HFFc6 (cell line): Measurements from ENCODE around the gene DDX1. TPM values are rescaled to one million over a fixed set of nuclear protein-coding genes. Genes with fewer than 3 reads are reported as not detected.

ENCODE experiments used
- DNase-seq: peaks from one replicate; pipeline ENCODE4 v3.0.0-alpha.2; 2018
- H3K27ac Mint-ChIP-seq: 2 replicates; pipeline ENCODE4 v1.8.0; 2020; ENCODE audit warnings: mild to moderate bottlenecking, mixed read lengths
- H3K27me3 Mint-ChIP-seq: 2 replicates; pipeline ENCODE4 v1.8.0; 2021; ENCODE audit warnings: mild to moderate bottlenecking, moderate library complexity, mixed read lengths; ENCODE audit not compliant: insufficient read depth
- H3K36me3 Mint-ChIP-seq: 2 replicates; pipeline ENCODE4 v1.8.0; 2021; ENCODE audit warnings: low read depth, mixed read lengths
- H3K4me1 Mint-ChIP-seq: 2 replicates; pipeline ENCODE4 v1.8.0; 2020; ENCODE audit warnings: low read depth, mixed read lengths
- H3K4me3 Mint-ChIP-seq: 2 replicates; pipeline ENCODE4 v1.8.0; 2020; ENCODE audit warnings: mild to moderate bottlenecking, moderate library complexity, mixed read lengths
- H3K9me3 Mint-ChIP-seq: 2 replicates; pipeline ENCODE4 v1.8.0; 2020; ENCODE audit warnings: mild to moderate bottlenecking, mixed read lengths
- CTCF ChIP-seq: fragments of 200-600 bp; sonication (generic); IDR thresholded peaks from 2 replicates; pipeline ENCODE4 v1.5.0; 2021; ENCODE audit warnings: antibody characterized with exemption, mild to moderate bottlenecking
- total RNA-seq, 6 experiments: library from RNA; stranded (reverse); fragmentation: NEBNext Ultra II Directional; extraction: Animal tissue kit (Norgen Biotek cat#: 25700); gene quantifications; 2 replicates in 1 of 6; 3 replicates in 5 of 6; pipeline ENCODE4 v1.2.3, GENCODE V29; 2021

DDX1 gene
- total RNA-seq, 6 experiments from 2014 or later = 111 to 123 (median 113) TPM

- Mint-ChIP-seq H3K9me3 (no peaks in the 10 kb centered on the region), H3K4me3 (no peak overlapping the region), H3K36me3 (no peaks in the 10 kb centered on the region), H3K27me3 (peaks cover 21% of the 10 kb centered on the region), H3K4me1 (no peaks in the 10 kb centered on the region), H3K27ac (no peak overlapping the region)
- no peak for TF ChIP-seq CTCF
- no peak for DNase-seq
These were observed 69.0 kb downstream of the DDX1 start for GRCh38 chr2:15660491-15661294.

GRCh38 chr2:15661295-15661569 is 69.6 kb downstream of the DDX1 start:
- H3K27me3 Mint-ChIP-seq = peaks cover 21% of the 10 kb centered on the region
- H3K36me3 Mint-ChIP-seq = no peaks in the 10 kb centered on the region
- no peak for DNase-seq
- no peak for TF ChIP-seq CTCF
- no peaks in the 10 kb centered on the region for H3K4me1 Mint-ChIP-seq
- H3K4me3 Mint-ChIP-seq = no peak overlapping the region
- no peak overlapping the region for H3K27ac Mint-ChIP-seq
- no peaks in the 10 kb centered on the region for H3K9me3 Mint-ChIP-seq

- no peaks in the 10 kb centered on the region for H3K36me3 Mint-ChIP-seq
- no peak for DNase-seq
- no peak overlapping the region for H3K4me3 Mint-ChIP-seq
- peaks cover 4% of the 10 kb centered on the region for H3K4me1 Mint-ChIP-seq
- peaks cover 21% of the 10 kb centered on the region for H3K27me3 Mint-ChIP-seq
- no peaks in the 10 kb centered on the region for H3K9me3 Mint-ChIP-seq
- TF ChIP-seq CTCF = no peak
- H3K27ac Mint-ChIP-seq = no peak overlapping the region
These were observed 70.4 kb downstream of the DDX1 start for GRCh38 chr2:15662026-15662425.

GRCh38 chr2:15662579-15662978 is 70.9 kb downstream of the DDX1 start:
- no peak for TF ChIP-seq CTCF
- Mint-ChIP-seq H3K9me3 (no peaks in the 10 kb centered on the region), H3K27me3 (peaks cover 21% of the 10 kb centered on the region), H3K27ac (no peak overlapping the region), H3K4me1 (peaks cover 10% of the 10 kb centered on the region), H3K36me3 (no peaks in the 10 kb centered on the region), H3K4me3 (no peak overlapping the region)
- DNase-seq = no peak

GRCh38 chr2:15663802-15664201 is 72.1 kb downstream of the DDX1 start:
- H3K4me3 Mint-ChIP-seq = no peak overlapping the region
- DNase-seq = no peak
- no peaks in the 10 kb centered on the region for H3K9me3 Mint-ChIP-seq
- TF ChIP-seq CTCF = no peak
- peaks cover 22% of the 10 kb centered on the region for H3K4me1 Mint-ChIP-seq
- H3K27me3 Mint-ChIP-seq = peaks cover 12% of the 10 kb centered on the region
- no peak overlapping the region for H3K27ac Mint-ChIP-seq
- H3K36me3 Mint-ChIP-seq = no peaks in the 10 kb centered on the region
